GM23248 (cell line): Measurements from ENCODE around the gene ELFN1. TPM values are rescaled to one million over a fixed set of nuclear protein-coding genes. Genes with fewer than 3 reads are reported as not detected.

Source experiments
- DNase-seq: peaks from one replicate; pipeline ENCODE4 v3.0.0-alpha.2; 2015
- H2AFZ ChIP-seq: fragments of 200-600 bp; sonication (generic); 2 replicates; pipeline ENCODE4 v1.6.1; 2016; ENCODE audit warnings: antibody characterized with exemption
- H3F3A ChIP-seq: fragments of 200-600 bp; sonication (generic); 2 replicates; pipeline ENCODE4 v1.6.1; 2016; ENCODE audit warnings: mild to moderate bottlenecking, antibody characterized with exemption, mixed run types; ENCODE audit not compliant: insufficient read depth
- H3K27ac ChIP-seq: fragments of 200-600 bp; sonication (generic); 2 replicates; pipeline ENCODE4 v1.5.1; 2016; ENCODE audit warnings: mild to moderate bottlenecking
- H3K27me3 ChIP-seq: fragments of 200-600 bp; sonication (generic); replicated peaks from 2 replicates; pipeline ENCODE4 v1.6.1; 2016; ENCODE audit warnings: mild to moderate bottlenecking; ENCODE audit not compliant: insufficient read depth
- H3K36me3 ChIP-seq: fragments of 200-600 bp; sonication (generic); 2 replicates; pipeline ENCODE4 v1.6.1; 2016; ENCODE audit warnings: low read depth, mild to moderate bottlenecking
- H3K4me1 ChIP-seq: fragments of 200-600 bp; sonication (generic); 2 replicates; pipeline ENCODE4 v1.6.1; 2016; ENCODE audit warnings: mild to moderate bottlenecking; ENCODE audit not compliant: insufficient read depth
- H3K4me2 ChIP-seq: fragments of 200-600 bp; sonication (generic); one replicate; pipeline ENCODE4 v1.6.1; 2016; ENCODE audit warnings: mild to moderate bottlenecking; ENCODE audit not compliant: unreplicated experiment
- H3K4me3 ChIP-seq: fragments of 200-600 bp; sonication (generic); 2 replicates; pipeline ENCODE4 v1.5.1; 2016; ENCODE audit warnings: mild to moderate bottlenecking
- H3K79me2 ChIP-seq: fragments of 200-600 bp; sonication (generic); 2 replicates; pipeline ENCODE4 v1.6.1; 2016; ENCODE audit warnings: mild to moderate bottlenecking; ENCODE audit not compliant: insufficient read depth
- H3K9ac ChIP-seq: fragments of 200-600 bp; sonication (generic); 2 replicates; pipeline ENCODE4 v1.6.1; 2016; ENCODE audit warnings: mild to moderate bottlenecking
- H3K9me2 ChIP-seq: fragments of 200-600 bp; sonication (generic); 2 replicates; pipeline ENCODE4 v1.6.1; 2016; ENCODE audit warnings: mixed run types, mild to moderate bottlenecking, moderate library complexity; ENCODE audit not compliant: insufficient read depth
- H3K9me3 ChIP-seq: fragments of 200-600 bp; sonication (generic); one replicate; pipeline ENCODE4 v1.6.1; 2017; ENCODE audit warnings: low read depth
- H4K20me1 ChIP-seq: fragments of 200-600 bp; sonication (generic); 2 replicates; pipeline ENCODE4 v1.6.0; 2016; ENCODE audit not compliant: insufficient read depth
- EZH2 ChIP-seq: fragments of 200-600 bp; sonication (generic); IDR thresholded peaks from 2 replicates; pipeline ENCODE4 v1.6.1; 2018; ENCODE audit warnings: antibody characterized with exemption, mild to moderate bottlenecking; ENCODE audit not compliant: insufficient read depth, poor library complexity, severe bottlenecking
- EZH2phosphoT487 ChIP-seq: fragments of 200-600 bp; sonication (generic); IDR thresholded peaks from 2 replicates; pipeline ENCODE4 v1.6.1; 2018; ENCODE audit warnings: antibody characterized with exemption, moderate library complexity, mild to moderate bottlenecking, low read depth; ENCODE audit not compliant: insufficient read depth
- WGBS, 2 experiments: methylation state at CpG; one replicate each; pipeline ENCODE4 v1.1.6; 2015 to 2017; ENCODE audit warnings: low lambda C conversion rate in 2 of 2, low coverage in 1 of 2; ENCODE audit errors: missing lambda C conversion rate in 2 of 2; 5-methylcytosine and 5-hydroxymethylcytosine counted together
- in situ Hi-C: fragments of 300-500 bp; cut with MboI; formaldehyde crosslinking; loops from 2 replicates; pipeline ENCODE4 v1.15.0; 2020
- polyA plus RNA-seq: library from polyadenylated mRNA; unstranded; fragments of >200 nt; fragmentation: Nextera tagmentation; extraction: Ambion mirVana; gene quantifications from 2 replicates; pipeline ENCODE4 v1.2.1, GENCODE V29; 2016
- total RNA-seq: library from RNA; depleted of rRNA; stranded (reverse); fragments of >200 nt; shearing (Covaris generic); gene quantifications from 2 replicates; pipeline ENCODE4 v1.2.3, GENCODE V29; 2014

The ELFN1 gene
- total and polyA plus RNA-seq, 2 experiments from 2014 or later, result 0.13 to 6.2 TPM

- in situ Hi-C loops, result no loop called here
- Histone ChIP-seq H2AFZ (no peak overlapping the region), H3K27me3 (peaks cover 5% of the 10 kb centered on the region; the same call in 1 of the 2 replicates), H3K27ac (no peak overlapping the region), H3K79me2 (no peaks in the 10 kb centered on the region), H3K9me2 (no peaks in the 10 kb centered on the region), H3K9me3 (no peaks in the 10 kb centered on the region), H3K4me3 (no peak overlapping the region), H3K9ac (no peak overlapping the region), H3K4me2 (no peak overlapping the region), H4K20me1 (no peaks in the 10 kb centered on the region), H3F3A (no peaks in the 10 kb centered on the region), H3K4me1 (no peaks in the 10 kb centered on the region), H3K36me3 (no peaks in the 10 kb centered on the region)
- WGBS, 2 experiments, result 41 to 51% methylated on average over 7 to 8 of the region's 8 CpGs
- no peak for DNase-seq
- TF ChIP-seq EZH2phosphoT487 (no peak), EZH2 (no peak)
Observed at GRCh38 chr7:1748839-1749173, 78.7 kb downstream of the ELFN1 start.

- H3K4me1 ChIP-seq, result no peaks in the 10 kb centered on the region
- H3K9me2 ChIP-seq, result no peaks in the 10 kb centered on the region
- no peaks in the 10 kb centered on the region for H3K79me2 ChIP-seq
- no peak overlapping the region for H3K4me3 ChIP-seq
- no peak for DNase-seq
- H3K9me3 ChIP-seq, result no peaks in the 10 kb centered on the region
- no peak overlapping the region for H3K4me2 ChIP-seq
- no peaks in the 10 kb centered on the region for H4K20me1 ChIP-seq
- 70 to 73% methylated on average over 19 of the region's 19 CpGs for WGBS, 2 experiments
- TF ChIP-seq EZH2 (no peak), EZH2phosphoT487 (no peak)
- peaks cover 11% of the 10 kb centered on the region for H3K27me3 ChIP-seq
- H3K9ac ChIP-seq, result no peak overlapping the region
- H2AFZ ChIP-seq, result no peak overlapping the region
- no peaks in the 10 kb centered on the region for H3K36me3 ChIP-seq
- H3K27ac ChIP-seq, result no peak overlapping the region
- H3F3A ChIP-seq, result no peaks in the 10 kb centered on the region
- in situ Hi-C loops, result no loop called here
Observed at GRCh38 chr7:1749351-1749863, 79.3 kb downstream of the ELFN1 start.

- TF ChIP-seq EZH2phosphoT487 (no peak), EZH2 (no peak)
- Histone ChIP-seq H3K4me2 (no peak overlapping the region), H3K27ac (no peak overlapping the region), H3K9me2 (no peaks in the 10 kb centered on the region), H3K9ac (no peak overlapping the region), H3K4me1 (no peaks in the 10 kb centered on the region), H3K4me3 (no peak overlapping the region), H4K20me1 (no peaks in the 10 kb centered on the region), H2AFZ (no peak overlapping the region), H3K9me3 (no peaks in the 10 kb centered on the region), H3K79me2 (no peaks in the 10 kb centered on the region), H3K27me3 (peaks cover 13% of the 10 kb centered on the region), H3F3A (no peaks in the 10 kb centered on the region), H3K36me3 (no peaks in the 10 kb centered on the region)
- WGBS, 2 experiments, result 52 to 55% methylated on average over 24 of the region's 24 CpGs
- DNase-seq, result no peak
- in situ Hi-C loops, result no loop called here
Observed at GRCh38 chr7:1749864-1750466, 79.9 kb downstream of the ELFN1 start.

GRCh38 chr7:1750541-1751021 is 80.5 kb downstream of the ELFN1 start:
- TF ChIP-seq EZH2phosphoT487 (no peak), EZH2 (no peak)
- DNase-seq, result no peak
- H3K27ac ChIP-seq, result no peak overlapping the region

GRCh38 chr7:1752111-1752510 is 82.0 kb downstream of the ELFN1 start:
- Histone ChIP-seq H2AFZ (no peak overlapping the region), H3K9me2 (no peaks in the 10 kb centered on the region), H3K9ac (no peak overlapping the region), H3K27me3 (peaks cover 21% of the 10 kb centered on the region), H3K4me3 (no peak overlapping the region), H3K4me1 (no peaks in the 10 kb centered on the region), H3K9me3 (no peaks in the 10 kb centered on the region), H3K4me2 (no peak overlapping the region), H3K79me2 (no peaks in the 10 kb centered on the region), H3K27ac (no peak overlapping the region), H4K20me1 (no peaks in the 10 kb centered on the region), H3K36me3 (no peaks in the 10 kb centered on the region), H3F3A (no peaks in the 10 kb centered on the region)
- no peak for DNase-seq
- no peak for TF ChIP-seq EZH2phosphoT487
- no peak for TF ChIP-seq EZH2
- 70 to 76% methylated on average over 9 of the region's 9 CpGs for WGBS, 2 experiments
- in situ Hi-C loops, result no loop called here

More at GRCh38 chr7:1750541-1751021, 80.5 kb downstream of the ELFN1 start:
- no peaks in the 10 kb centered on the region for H4K20me1 ChIP-seq
- no peaks in the 10 kb centered on the region for H3K9me3 ChIP-seq
- H3K9me2 ChIP-seq, result no peaks in the 10 kb centered on the region
- H2AFZ ChIP-seq, result no peak overlapping the region
- H3K9ac ChIP-seq, result no peak overlapping the region
- H3F3A ChIP-seq, result no peaks in the 10 kb centered on the region
- no peaks in the 10 kb centered on the region for H3K79me2 ChIP-seq
- no peak overlapping the region for H3K4me2 ChIP-seq
- H3K4me1 ChIP-seq, result no peaks in the 10 kb centered on the region
- H3K27me3 ChIP-seq, result peaks cover 13% of the 10 kb centered on the region
- in situ Hi-C loops, result no loop called here
- WGBS, 2 experiments, result 67 to 73% methylated on average over 23 of the region's 23 CpGs
- H3K36me3 ChIP-seq, result no peaks in the 10 kb centered on the region
- no peak overlapping the region for H3K4me3 ChIP-seq
